Right lobe of liver (tissue), 4 donors: Measurements from ENCODE around the gene WNT7A.

Experiments
- CTCF ChIP-seq, 4 donors: fragments of 200-600 bp in 3 of 4; fragments of 450-650 bp in 1 of 4; IDR thresholded peaks; one replicate each; pipeline versions ENCODE4 v1.5.1 to v1.8.0; 2016 to 2022; ENCODE audit warnings: antibody characterized with exemption in 4 of 4, mild to moderate bottlenecking in 2 of 4
- POLR2A ChIP-seq: fragments of 450-650 bp; IDR thresholded peaks from one replicate; pipeline ENCODE4 v1.6.1; 2017; ENCODE audit warnings: antibody characterized with exemption, mild to moderate bottlenecking
- donor health status: DM: no; HTN: no; CAD: no.
- donor health status: DM: no; HTN: no; CAD: no.
- donor health status: DM: no; HTN: yes; CAD: no.

GRCh38 chr3:13868844-13869724 lies 10.8 kb downstream of the WNT7A start:
- no peak for TF ChIP-seq CTCF (IDR thresholded peaks at IDR 0.05)
- no peak for TF ChIP-seq POLR2A
